PFSK-1 (cell line): ENCODE data around the gene IQSEC2.

Experiments
- FOXP2 ChIP-seq: optimal IDR thresholded peaks from 2 replicates; pipeline ENCODE3; 2011; ENCODE audit warnings: borderline replicate concordance, control low read depth, inconsistent platforms; ENCODE audit not compliant: insufficient read depth; ENCODE audit errors: extremely low read length, extremely low read depth
- POLR2AphosphoS5 ChIP-seq: IDR thresholded peaks from 2 replicates; pipeline ENCODE4 v1.6.1; 2012; ENCODE audit warnings: low read depth, mild to moderate bottlenecking, control low read depth, low read length, moderate library complexity
- SIN3A ChIP-seq: IDR thresholded peaks from 2 replicates; pipeline ENCODE4 v1.6.1; 2012; ENCODE audit warnings: mild to moderate bottlenecking, low read length, moderate library complexity, borderline replicate concordance; ENCODE audit not compliant: insufficient read depth
- TAF1 ChIP-seq: IDR thresholded peaks from 2 replicates; pipeline ENCODE4 v1.6.1; 2012; ENCODE audit warnings: low read length, control low read depth, borderline replicate concordance; ENCODE audit not compliant: insufficient read depth
- TF ChIP-seq, protein P1 (sequence below), 2 experiments: IDR thresholded peaks; 2 replicates each; pipeline versions ENCODE4 v1.6.1 to v1.8.0; 2011 to 2012; ENCODE audit warnings: low read depth in 2 of 2, low read length in 2 of 2, control low read depth in 1 of 2, inconsistent platforms in 1 of 2, mild to moderate bottlenecking in 1 of 2, moderate library complexity in 1 of 2; ENCODE audit not compliant: insufficient read depth in 1 of 2

Gene IQSEC2

DNA sequence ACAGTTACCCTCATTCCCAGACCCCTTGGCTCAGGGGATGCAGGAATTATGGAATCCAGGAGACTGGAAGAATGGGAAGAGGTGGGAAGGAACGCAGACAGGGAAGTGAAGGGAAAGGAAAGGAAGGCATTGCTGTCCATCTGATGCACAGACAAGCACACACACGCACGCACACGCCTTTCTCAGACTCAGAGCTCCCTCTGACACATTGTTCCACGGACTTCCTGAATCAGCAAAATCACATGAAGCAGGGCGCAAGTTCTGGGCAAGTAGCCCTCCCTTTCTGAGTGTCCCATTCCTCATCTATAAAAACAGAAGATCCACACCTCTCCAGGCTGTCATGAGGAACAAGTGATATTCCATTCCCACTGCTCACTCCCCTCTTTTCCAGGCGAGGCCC, 13.2 kb downstream of the IQSEC2 start:
- no peak for TF ChIP-seq FOXP2
- no peak for TF ChIP-seq POLR2AphosphoS5
- TF ChIP-seq TAF1 = no peak
- TF ChIP-seq, protein P1, sequence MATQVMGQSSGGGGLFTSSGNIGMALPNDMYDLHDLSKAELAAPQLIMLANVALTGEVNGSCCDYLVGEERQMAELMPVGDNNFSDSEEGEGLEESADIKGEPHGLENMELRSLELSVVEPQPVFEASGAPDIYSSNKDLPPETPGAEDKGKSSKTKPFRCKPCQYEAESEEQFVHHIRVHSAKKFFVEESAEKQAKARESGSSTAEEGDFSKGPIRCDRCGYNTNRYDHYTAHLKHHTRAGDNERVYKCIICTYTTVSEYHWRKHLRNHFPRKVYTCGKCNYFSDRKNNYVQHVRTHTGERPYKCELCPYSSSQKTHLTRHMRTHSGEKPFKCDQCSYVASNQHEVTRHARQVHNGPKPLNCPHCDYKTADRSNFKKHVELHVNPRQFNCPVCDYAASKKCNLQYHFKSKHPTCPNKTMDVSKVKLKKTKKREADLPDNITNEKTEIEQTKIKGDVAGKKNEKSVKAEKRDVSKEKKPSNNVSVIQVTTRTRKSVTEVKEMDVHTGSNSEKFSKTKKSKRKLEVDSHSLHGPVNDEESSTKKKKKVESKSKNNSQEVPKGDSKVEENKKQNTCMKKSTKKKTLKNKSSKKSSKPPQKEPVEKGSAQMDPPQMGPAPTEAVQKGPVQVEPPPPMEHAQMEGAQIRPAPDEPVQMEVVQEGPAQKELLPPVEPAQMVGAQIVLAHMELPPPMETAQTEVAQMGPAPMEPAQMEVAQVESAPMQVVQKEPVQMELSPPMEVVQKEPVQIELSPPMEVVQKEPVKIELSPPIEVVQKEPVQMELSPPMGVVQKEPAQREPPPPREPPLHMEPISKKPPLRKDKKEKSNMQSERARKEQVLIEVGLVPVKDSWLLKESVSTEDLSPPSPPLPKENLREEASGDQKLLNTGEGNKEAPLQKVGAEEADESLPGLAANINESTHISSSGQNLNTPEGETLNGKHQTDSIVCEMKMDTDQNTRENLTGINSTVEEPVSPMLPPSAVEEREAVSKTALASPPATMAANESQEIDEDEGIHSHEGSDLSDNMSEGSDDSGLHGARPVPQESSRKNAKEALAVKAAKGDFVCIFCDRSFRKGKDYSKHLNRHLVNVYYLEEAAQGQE (IDR thresholded peaks at IDR 0.05; ENCODE audit: insufficient read depth in 1 of 2, low read depth in 2 of 2, low read length in 2 of 2) = no peak
- no peak for TF ChIP-seq SIN3A

DNA sequence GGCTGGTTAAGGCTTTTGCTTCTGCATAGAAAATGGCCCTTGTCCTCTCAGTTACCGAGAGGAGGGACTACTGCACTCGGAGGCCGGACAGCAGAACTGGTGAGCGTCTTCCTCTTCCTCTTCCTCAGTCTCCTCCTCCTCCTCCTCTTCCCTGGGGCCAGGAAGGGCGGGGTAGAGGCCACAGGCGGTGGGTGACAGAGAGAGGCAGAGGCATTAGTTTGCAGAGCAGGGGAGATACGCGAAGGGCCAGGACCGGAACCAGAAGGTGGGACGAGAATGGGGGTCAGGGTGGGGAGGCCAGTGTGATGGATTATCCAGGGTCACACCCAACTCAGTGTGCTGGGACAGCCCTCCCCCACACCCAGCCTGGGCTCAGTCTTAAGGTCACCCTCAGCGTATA, 14.5 kb downstream of the IQSEC2 start:
- TF ChIP-seq TAF1 (no peak), POLR2AphosphoS5 (no peak), SIN3A (no peak), FOXP2 (no peak)
- TF ChIP-seq, protein P1 (IDR thresholded peaks at IDR 0.05; ENCODE audit: insufficient read depth in 1 of 2, low read depth in 2 of 2, low read length in 2 of 2) = no peak

DNA sequence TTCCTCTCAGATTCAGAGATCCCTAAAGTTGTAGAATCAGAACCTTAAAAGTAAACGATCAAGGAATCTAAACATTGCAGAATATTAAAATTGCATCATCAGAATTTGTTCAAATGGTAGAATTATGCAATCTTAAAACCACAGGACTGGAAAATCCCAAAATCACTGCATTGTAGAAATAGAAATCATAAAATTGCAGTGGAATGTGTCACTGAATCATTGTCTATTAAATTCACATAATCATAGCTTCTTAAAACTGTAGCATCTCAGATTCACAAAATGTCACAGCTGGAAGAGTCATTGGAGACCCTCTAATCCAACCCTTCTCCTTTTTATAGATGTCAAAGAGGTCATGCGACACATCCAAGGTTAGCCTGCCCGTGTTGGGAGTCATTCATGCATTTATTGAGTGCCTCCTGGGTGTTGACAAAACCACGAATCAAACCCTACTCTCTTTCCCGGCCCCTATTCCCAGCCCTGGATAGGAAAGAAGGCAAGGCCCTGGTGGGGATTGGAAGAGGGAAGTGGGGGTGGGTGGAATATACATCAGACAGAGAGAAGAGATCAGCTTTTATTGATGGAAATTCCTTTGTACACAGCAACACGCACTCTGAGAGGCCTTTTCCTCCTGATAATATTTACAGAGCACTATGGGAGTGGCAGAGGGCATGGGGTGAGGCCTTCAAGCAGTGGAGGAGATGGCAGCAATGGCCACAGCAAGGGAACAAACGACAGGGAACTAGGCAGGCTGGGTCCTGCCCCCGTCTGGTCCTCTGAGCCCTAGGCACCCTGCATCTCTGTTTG, 15.4 kb downstream of the IQSEC2 start:
- TF ChIP-seq SIN3A (no peak), TAF1 (no peak), FOXP2 (no peak), POLR2AphosphoS5 (no peak)
- TF ChIP-seq, protein P1 (IDR thresholded peaks at IDR 0.05; ENCODE audit: insufficient read depth in 1 of 2, low read depth in 2 of 2, low read length in 2 of 2) = no peak

DNA sequence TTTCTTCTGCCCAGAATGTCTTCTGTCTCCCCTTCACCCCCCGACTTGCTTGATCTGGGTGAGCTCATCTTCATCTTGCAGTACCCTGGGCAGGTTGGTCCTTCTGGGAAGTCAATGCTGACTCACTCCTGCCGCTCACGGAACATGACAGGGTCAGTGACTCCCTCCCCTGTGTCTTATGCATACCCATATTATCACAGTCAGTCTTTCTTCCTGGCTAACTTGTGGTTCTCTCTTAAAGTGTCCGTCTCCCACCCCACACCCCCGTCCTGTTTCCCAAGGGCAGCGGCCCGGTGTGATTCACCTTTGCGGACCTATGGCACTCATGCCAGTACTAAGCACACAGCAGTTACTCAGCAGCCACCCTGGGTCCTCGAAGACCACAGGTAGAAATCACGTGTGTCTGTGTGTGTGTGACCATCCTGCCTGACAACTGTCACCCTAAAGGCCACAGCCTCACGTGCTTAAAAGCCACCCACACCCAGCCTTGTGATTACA, 17.7 kb downstream of the IQSEC2 start:
- TF ChIP-seq SIN3A = no peak
- TF ChIP-seq FOXP2 = no peak
- TF ChIP-seq POLR2AphosphoS5 = no peak
- no peak for TF ChIP-seq TAF1
- TF ChIP-seq, protein P1 (IDR thresholded peaks at IDR 0.05; ENCODE audit: insufficient read depth in 1 of 2, low read depth in 2 of 2, low read length in 2 of 2) = no peak
